ENCODE data around the gene DALRD3.
A peak's percentile ranks its signal among the peaks of the same experiment; 100 is the strongest.

The DALRD3 gene

GRCh38 chr3:49005998-49006397 is 12.4 kb downstream of the DALRD3 start:
- no peaks in the 10 kb centered on the region for H3K9me3 ChIP-seq (ENCODE audit: control insufficient read depth, insufficient read depth, low read depth, low read length)
- CTCF ChIA-PET, result interaction anchor here (1.9 to 3.8 kb wide), 2 partner anchors 18 to 21 kb away, joined by 5 to 20 read pairs; no protein-coding TSS in a partner anchor
- peaks cover under 1 to 6% of the 10 kb centered on the region in 2 experiments; a peak in 2 of 3 replicates for H3K36me3 ChIP-seq (ENCODE audit: control insufficient read depth in 2 of 2, insufficient read depth in 1 of 2, low read length in 2 of 2)
- no peak overlapping the region for H3K27ac ChIP-seq (ENCODE audit: extremely low read depth, low read depth, low read length)
- H3K4me1 ChIP-seq (ENCODE audit: control insufficient read depth, insufficient read depth, low read length), result no peaks in the 10 kb centered on the region
- POLR2A ChIA-PET, result interaction anchor here (1.1 to 4.4 kb wide), 7 partner anchors 10 to 463 kb away, joined by 3 to 141 read pairs (median 24); partner anchors contain the start of genes DALRD3, IMPDH2, KLHDC8B and NDUFAF3
- H3K4me3 ChIP-seq (ENCODE audit: low read depth, low read length), result no peak overlapping the region
- TF ChIP-seq ZNF114 (tag by site-specific recombination; IDR thresholded peaks at IDR 0.05), result no peak
- TF ChIP-seq REST (tag by site-specific recombination; IDR thresholded peaks at IDR 0.05), result no peak
- TF ChIP-seq ZNF391 (tag by site-specific recombination; IDR thresholded peaks at IDR 0.05; ENCODE audit: borderline replicate concordance, low read depth), result no peak
- no peak for TF ChIP-seq ZNF623 (tag by site-specific recombination; IDR thresholded peaks at IDR 0.05)
- TF ChIP-seq ZNF133 (tag by site-specific recombination; IDR thresholded peaks at IDR 0.05), result no peak

GRCh38 chr3:49005303-49005680 is 13.1 kb downstream of the DALRD3 start:
- Histone ChIP-seq H3K36me3 (ENCODE audit: control insufficient read depth in 2 of 2, insufficient read depth in 1 of 2, low read length in 2 of 2) (peaks cover 0 to 6% of the 10 kb centered on the region in 2 experiments; a peak in 1 of 3 replicates), H3K4me3 (ENCODE audit: low read depth, low read length) (no peak overlapping the region), H3K9me3 (ENCODE audit: control insufficient read depth, insufficient read depth, low read depth, low read length) (no peaks in the 10 kb centered on the region), H3K4me1 (ENCODE audit: control insufficient read depth, insufficient read depth, low read length) (no peaks in the 10 kb centered on the region), H3K27ac (ENCODE audit: extremely low read depth, low read depth, low read length) (no peak overlapping the region)
- TF ChIP-seq ZBTB48 (tag by site-specific recombination; IDR thresholded peaks at IDR 0.05) (no peak), ZNF670 (tag by site-specific recombination; IDR thresholded peaks at IDR 0.05; ENCODE audit: low read depth) (no peak), SCRT2 (tag by site-specific recombination; IDR thresholded peaks at IDR 0.05) (peak; percentile 37)
- POLR2A ChIA-PET, result interaction anchor here (1.1 to 4.4 kb wide), 4 partner anchors 9 to 89 kb away, joined by 4 to 61 read pairs (median 29); partner anchors contain the start of genes NDUFAF3, P4HTM and QRICH1
- CTCF ChIA-PET, result no interaction called here

- Histone ChIP-seq H3K4me3 (ENCODE audit: low read depth, low read length) (no peak overlapping the region), H3K4me1 (ENCODE audit: control insufficient read depth, insufficient read depth, low read length) (peaks cover 4% of the 10 kb centered on the region; the same call in 1 of the 2 replicates), H3K36me3 (ENCODE audit: control insufficient read depth in 2 of 2, insufficient read depth in 1 of 2, low read length in 2 of 2) (peaks cover 0 to 6% of the 10 kb centered on the region in 2 experiments; a peak in 1 of 3 replicates), H3K9me3 (ENCODE audit: control insufficient read depth, insufficient read depth, low read depth, low read length) (no peaks in the 10 kb centered on the region), H3K27ac (ENCODE audit: extremely low read depth, low read depth, low read length) (no peak overlapping the region)
- CTCF ChIA-PET, result no interaction called here
- POLR2A ChIA-PET, result interaction anchor here (1.1 to 4.4 kb wide), 3 partner anchors 8 to 17 kb away, joined by 4 to 61 read pairs (median 34); partner anchors contain the start of genes NDUFAF3 and P4HTM
- TF ChIP-seq ZSCAN23 (tag by site-specific recombination; IDR thresholded peaks at IDR 0.05), result no peak
- peak; percentile 58; the same call in 1 of the 2 replicates for TF ChIP-seq KLF9 (tag by site-specific recombination; IDR thresholded peaks at IDR 0.05; ENCODE audit: low read depth)
- TF ChIP-seq ZNF350 (tag by site-specific recombination; IDR thresholded peaks at IDR 0.05), result no peak
- no peak for TF ChIP-seq ZNF214 (tag by site-specific recombination; IDR thresholded peaks at IDR 0.05; ENCODE audit: borderline replicate concordance)
- no peak for TF ChIP-seq ZSCAN30 (tag by site-specific recombination; IDR thresholded peaks at IDR 0.05)
- TF ChIP-seq ZNF157 (tag by site-specific recombination; IDR thresholded peaks at IDR 0.05), result no peak
- TF ChIP-seq ZFP3 (tag by site-specific recombination; IDR thresholded peaks at IDR 0.05; ENCODE audit: low read depth), result no peak
- no peak for TF ChIP-seq ZBTB21 (tag by site-specific recombination; IDR thresholded peaks at IDR 0.05)
- TF ChIP-seq REPIN1 (tag by site-specific recombination; IDR thresholded peaks at IDR 0.05; ENCODE audit: low read depth), result no peak
- TF ChIP-seq ZFHX2 (tag by site-specific recombination; conservative IDR thresholded peaks at IDR 0.05), result peak; percentile 42; the same call in 1 of the 2 replicates
- TF ChIP-seq GLIS2 (tag by site-specific recombination; IDR thresholded peaks at IDR 0.05), result 0 out of 2 replicates have a peak, but pooled peaks have one; percentile 11
- no peak for TF ChIP-seq ZFP41 (tag by site-specific recombination; IDR thresholded peaks at IDR 0.05; ENCODE audit: borderline replicate concordance)
- TF ChIP-seq ZNF174 (tag by site-specific recombination; IDR thresholded peaks at IDR 0.05), result no peak
- no peak for TF ChIP-seq ZNF426 (tag by site-specific recombination; IDR thresholded peaks at IDR 0.05)
- no peak for TF ChIP-seq OSR2 (tag by site-specific recombination; IDR thresholded peaks at IDR 0.05)
- TF ChIP-seq ZNF133 (tag by site-specific recombination; IDR thresholded peaks at IDR 0.05), result no peak
- TF ChIP-seq ZNF354C (tag by site-specific recombination; IDR thresholded peaks at IDR 0.05; ENCODE audit: borderline replicate concordance, low read depth), result no peak
- TF ChIP-seq ZNF600 (tag by site-specific recombination; IDR thresholded peaks at IDR 0.05), result no peak
- no peak for TF ChIP-seq ZNF416 (tag by site-specific recombination; IDR thresholded peaks at IDR 0.05)
- peak; percentile 43 for TF ChIP-seq KLF1 (tag by site-specific recombination; IDR thresholded peaks at IDR 0.05)
Observed at GRCh38 chr3:49004352-49005302, 13.8 kb downstream of the DALRD3 start.

Data from HEK293 (cell line).